ENCODE measurements around the gene SRXN1.

The SRXN1 gene

GRCh38 chr20:672963-673602 is 20.1 kb upstream of the SRXN1 start:
- Histone ChIP-seq H3K4me1 (peaks cover 55% of the 10 kb centered on the region), H3K79me2 (peaks cover 26% of the 10 kb centered on the region), H3K36me3 (ENCODE audit: control insufficient read depth, insufficient read depth, low read length) (no peaks in the 10 kb centered on the region), H2AFZ (peak overlapping the region; percentile 9), H3K4me2 (ENCODE audit: low read length) (peak overlapping the region; percentile 19), H3K4me3 (ENCODE audit: low read depth, low read length) (no peak overlapping the region), H3K9ac (no peak overlapping the region), H3K27ac (peak overlapping the region; percentile 96), H3K9me3 (ENCODE audit: control insufficient read depth, low read length) (no peaks in the 10 kb centered on the region), H3K27me3 (ENCODE audit: control insufficient read depth, insufficient read depth, low read length) (no peaks in the 10 kb centered on the region)
- peak; percentile 60 for TF ChIP-seq CTCF (IDR thresholded peaks at IDR 0.05)

- Histone ChIP-seq H3K79me2 (peaks cover 26% of the 10 kb centered on the region), H3K4me2 (ENCODE audit: low read length) (no peak overlapping the region), H3K36me3 (ENCODE audit: control insufficient read depth, insufficient read depth, low read length) (no peaks in the 10 kb centered on the region), H3K27me3 (ENCODE audit: control insufficient read depth, insufficient read depth, low read length) (no peaks in the 10 kb centered on the region), H3K4me1 (peaks cover 61% of the 10 kb centered on the region), H3K27ac (peak overlapping the region; percentile 96), H2AFZ (no peak overlapping the region), H3K4me3 (ENCODE audit: low read depth, low read length) (no peak overlapping the region), H3K9me3 (ENCODE audit: control insufficient read depth, low read length) (no peaks in the 10 kb centered on the region), H3K9ac (no peak overlapping the region)
- no peak for TF ChIP-seq CTCF (IDR thresholded peaks at IDR 0.05)
Observed at GRCh38 chr20:671252-672030, 18.4 kb upstream of the SRXN1 start.

- Histone ChIP-seq H2AFZ (no peak overlapping the region), H3K9ac (no peak overlapping the region), H3K27me3 (ENCODE audit: control insufficient read depth, insufficient read depth, low read length) (no peaks in the 10 kb centered on the region), H3K4me1 (peaks cover 61% of the 10 kb centered on the region), H3K27ac (peak overlapping the region; percentile 96), H3K79me2 (peaks cover 26% of the 10 kb centered on the region), H3K36me3 (ENCODE audit: control insufficient read depth, insufficient read depth, low read length) (no peaks in the 10 kb centered on the region), H3K9me3 (ENCODE audit: control insufficient read depth, low read length) (no peaks in the 10 kb centered on the region), H3K4me2 (ENCODE audit: low read length) (no peak overlapping the region), H3K4me3 (ENCODE audit: low read depth, low read length) (no peak overlapping the region)
- no peak for TF ChIP-seq CTCF (IDR thresholded peaks at IDR 0.05)
Observed at GRCh38 chr20:669573-669972, 16.6 kb upstream of the SRXN1 start.

GRCh38 chr20:668638-669037 is 15.6 kb upstream of the SRXN1 start:
- H3K27me3 ChIP-seq (ENCODE audit: control insufficient read depth, insufficient read depth, low read length) = no peaks in the 10 kb centered on the region

More at GRCh38 chr20:668638-669037, 15.6 kb upstream of the SRXN1 start:
- peaks cover 57% of the 10 kb centered on the region for H3K4me1 ChIP-seq
- peaks cover 26% of the 10 kb centered on the region for H3K79me2 ChIP-seq
- no peak overlapping the region for H3K4me2 ChIP-seq (ENCODE audit: low read length)
- H3K9me3 ChIP-seq (ENCODE audit: control insufficient read depth, low read length) = no peaks in the 10 kb centered on the region
- H3K27ac ChIP-seq = no peak overlapping the region
- no peak overlapping the region for H3K4me3 ChIP-seq (ENCODE audit: low read depth, low read length)
- H3K36me3 ChIP-seq (ENCODE audit: control insufficient read depth, insufficient read depth, low read length) = no peaks in the 10 kb centered on the region
- H2AFZ ChIP-seq = no peak overlapping the region
- H3K9ac ChIP-seq = no peak overlapping the region
- TF ChIP-seq CTCF (IDR thresholded peaks at IDR 0.05) = no peak
